Measurements from ENCODE around the gene RILPL2.

- TF ChIP-seq CSDC2 (CRISPR knock-in tag; IDR thresholded peaks at IDR 0.05) (no peak), ZC3H10 (CRISPR knock-in tag; IDR thresholded peaks at IDR 0.05) (no peak), PATZ1 (CRISPR knock-in tag; IDR thresholded peaks at IDR 0.05; ENCODE audit: borderline replicate concordance) (no peak), PPARA (CRISPR knock-in tag; IDR thresholded peaks at IDR 0.05; ENCODE audit: borderline replicate concordance) (no peak), ZNF8 (CRISPR knock-in tag; IDR thresholded peaks at IDR 0.05) (no peak), ZFP30 (CRISPR knock-in tag; IDR thresholded peaks at IDR 0.05) (no peak), RARB (CRISPR knock-in tag; IDR thresholded peaks at IDR 0.05) (no peak), TOX (CRISPR knock-in tag; IDR thresholded peaks at IDR 0.05; ENCODE audit: borderline replicate concordance) (no peak), ARNTL (CRISPR knock-in tag; IDR thresholded peaks at IDR 0.05; ENCODE audit: borderline replicate concordance, low read depth) (no peak), GLIS3 (CRISPR knock-in tag; IDR thresholded peaks at IDR 0.05) (no peak), ZNF70 (CRISPR knock-in tag; IDR thresholded peaks at IDR 0.05) (no peak), ZFP3 (CRISPR knock-in tag; IDR thresholded peaks at IDR 0.05) (no peak), BACH2 (CRISPR knock-in tag; IDR thresholded peaks at IDR 0.05; ENCODE audit: borderline replicate concordance) (no peak)
Observed at GRCh38 chr12:123478762-123479161, 42.3 kb upstream of the RILPL2 start.

All from SK-N-SH treated with all-trans-retinoic acid at 6 μM for 48 hours (cell line).